ENCODE results near the gene KIF16B.

Gene KIF16B

GRCh38 chr20:16366529-16366928, 206.7 kb downstream of the KIF16B start:
- no peak for TF ChIP-seq CTCF (IDR thresholded peaks at IDR 0.05)
- H3K9me3 ChIP-seq, result no peaks in the 10 kb centered on the region
- H3K27me3 ChIP-seq, result no peaks in the 10 kb centered on the region
- no peaks in the 10 kb centered on the region for H3K4me1 ChIP-seq (ENCODE audit: control insufficient read depth in 1 of 2, insufficient read depth in 1 of 2, low read depth in 1 of 2, low read length in 1 of 2)
- peaks cover 10% of the 10 kb centered on the region for H3K36me3 ChIP-seq
- no peak overlapping the region for H3K27ac ChIP-seq
- H3K4me3 ChIP-seq (ENCODE audit: low read depth in 1 of 2, low read length in 1 of 2), result no peak overlapping the region

- Histone ChIP-seq H3K27me3 (no peaks in the 10 kb centered on the region), H3K36me3 (peaks cover 10% of the 10 kb centered on the region), H3K4me3 (ENCODE audit: low read depth in 1 of 2, low read length in 1 of 2) (no peak overlapping the region), H3K9me3 (no peaks in the 10 kb centered on the region), H3K4me1 (ENCODE audit: control insufficient read depth in 1 of 2, insufficient read depth in 1 of 2, low read depth in 1 of 2, low read length in 1 of 2) (no peaks in the 10 kb centered on the region), H3K27ac (no peak overlapping the region)
- TF ChIP-seq CTCF (IDR thresholded peaks at IDR 0.05), result no peak
These were observed 208.9 kb downstream of the KIF16B start for GRCh38 chr20:16364320-16364687.

GRCh38 chr20:16363506-16364319, 209.5 kb downstream of the KIF16B start:
- no peak for TF ChIP-seq CTCF (IDR thresholded peaks at IDR 0.05)
- Histone ChIP-seq H3K4me3 (ENCODE audit: low read depth in 1 of 2, low read length in 1 of 2) (no peak overlapping the region), H3K4me1 (ENCODE audit: control insufficient read depth in 1 of 2, insufficient read depth in 1 of 2, low read depth in 1 of 2, low read length in 1 of 2) (no peaks in the 10 kb centered on the region), H3K9me3 (no peaks in the 10 kb centered on the region), H3K27me3 (no peaks in the 10 kb centered on the region), H3K27ac (no peak overlapping the region), H3K36me3 (peaks cover 7% of the 10 kb centered on the region)

GRCh38 chr20:16362642-16363041, 210.6 kb downstream of the KIF16B start:
- no peak overlapping the region for H3K27ac ChIP-seq
- no peak overlapping the region for H3K4me3 ChIP-seq (ENCODE audit: low read depth in 1 of 2, low read length in 1 of 2)
- no peaks in the 10 kb centered on the region for H3K36me3 ChIP-seq
- TF ChIP-seq CTCF (IDR thresholded peaks at IDR 0.05), result no peak
- no peaks in the 10 kb centered on the region for H3K4me1 ChIP-seq (ENCODE audit: control insufficient read depth in 1 of 2, insufficient read depth in 1 of 2, low read depth in 1 of 2, low read length in 1 of 2)
- H3K27me3 ChIP-seq, result no peaks in the 10 kb centered on the region
- H3K9me3 ChIP-seq, result no peaks in the 10 kb centered on the region

GRCh38 chr20:16360668-16361067, 212.6 kb downstream of the KIF16B start:
- H3K27ac ChIP-seq, result no peak overlapping the region
- no peak overlapping the region for H3K4me3 ChIP-seq (ENCODE audit: low read depth in 1 of 2, low read length in 1 of 2)
- no peak for TF ChIP-seq CTCF (IDR thresholded peaks at IDR 0.05)
- no peaks in the 10 kb centered on the region for H3K9me3 ChIP-seq
- no peaks in the 10 kb centered on the region for H3K4me1 ChIP-seq (ENCODE audit: control insufficient read depth in 1 of 2, insufficient read depth in 1 of 2, low read depth in 1 of 2, low read length in 1 of 2)
- H3K27me3 ChIP-seq, result no peaks in the 10 kb centered on the region
- no peaks in the 10 kb centered on the region for H3K36me3 ChIP-seq

All from neutrophil (primary cell).